Esophagus squamous epithelium (tissue), 4 donors: ENCODE measurements around the gene HAO2.

Experiments
- CTCF ChIP-seq, 6 experiments: fragments of 450-650 bp in 4 of 6; fragments of 200-600 bp in 2 of 6; sonication (generic) in 2 of 6; IDR thresholded peaks; one replicate each; pipeline ENCODE4 v1.5.1; 2016 to 2019; ENCODE audit warnings: antibody characterized with exemption in 6 of 6, mild to moderate bottlenecking in 4 of 6, moderate library complexity in 4 of 6
- POLR2A ChIP-seq, 4 donors: fragments of 450-650 bp; IDR thresholded peaks; one replicate each; pipeline ENCODE4 v1.6.1; 2017; ENCODE audit warnings: antibody characterized with exemption in 4 of 4, mild to moderate bottlenecking in 4 of 4, moderate library complexity in 3 of 4

GRCh38 chr1:119374208-119374874, 5.8 kb downstream of the HAO2 start:
- TF ChIP-seq POLR2A (IDR thresholded peaks at IDR 0.05) (no peak), CTCF (IDR thresholded peaks at IDR 0.05) (no peak)
